Inferior parietal cortex (tissue), 1 donor: ENCODE measurements around the gene REEP2.

Experiments used
- DNase-seq: peaks from one replicate; pipeline ENCODE4 v3.0.0-alpha.2; 2016; ENCODE audit errors: extremely low spot score

The REEP2 gene

DNA sequence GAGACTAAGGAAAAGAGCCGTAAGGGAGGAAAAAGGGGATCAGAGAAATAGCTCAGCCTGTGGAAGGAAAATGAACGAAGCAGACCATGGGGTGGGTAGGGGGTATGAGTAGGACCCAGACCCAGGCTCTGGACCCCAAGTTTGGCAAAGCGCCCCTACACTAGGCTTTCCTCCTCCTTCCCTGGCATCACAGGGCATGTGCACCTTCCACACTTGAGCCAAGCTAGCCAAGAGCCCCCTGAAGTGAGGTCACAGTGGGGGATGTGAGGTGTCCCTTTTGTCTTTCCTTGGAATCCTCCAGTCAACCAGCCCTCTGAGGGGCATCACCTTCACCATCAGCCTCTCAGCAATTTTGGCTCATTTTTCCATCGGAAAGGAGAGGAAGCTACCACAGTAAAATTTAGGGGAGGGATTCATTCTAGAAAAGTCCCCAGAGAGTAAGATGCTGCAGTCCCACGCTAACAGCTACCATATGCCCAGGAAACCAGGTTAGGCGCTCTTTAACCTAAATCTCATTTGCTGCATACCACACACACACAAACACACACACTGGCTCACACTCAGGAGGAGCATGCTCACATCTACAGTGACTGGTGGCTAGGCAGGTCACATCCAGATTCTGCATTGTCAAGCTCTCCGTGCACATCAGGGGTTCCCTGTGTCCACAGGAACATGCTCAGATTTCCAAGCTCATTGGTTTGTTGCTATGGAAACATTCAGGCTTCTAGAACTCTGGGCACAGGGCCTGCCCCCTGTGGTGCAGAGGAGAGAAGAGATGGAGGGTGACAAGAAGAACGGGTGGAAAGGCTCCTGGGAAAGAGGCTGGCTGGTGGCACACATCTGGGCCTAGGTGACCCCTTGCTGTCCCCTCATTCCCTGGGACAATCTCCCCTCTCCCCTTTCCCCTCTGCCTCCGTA is 9.9 kb downstream of the REEP2 start:
- peak; percentile 48 for DNase-seq

DNA sequence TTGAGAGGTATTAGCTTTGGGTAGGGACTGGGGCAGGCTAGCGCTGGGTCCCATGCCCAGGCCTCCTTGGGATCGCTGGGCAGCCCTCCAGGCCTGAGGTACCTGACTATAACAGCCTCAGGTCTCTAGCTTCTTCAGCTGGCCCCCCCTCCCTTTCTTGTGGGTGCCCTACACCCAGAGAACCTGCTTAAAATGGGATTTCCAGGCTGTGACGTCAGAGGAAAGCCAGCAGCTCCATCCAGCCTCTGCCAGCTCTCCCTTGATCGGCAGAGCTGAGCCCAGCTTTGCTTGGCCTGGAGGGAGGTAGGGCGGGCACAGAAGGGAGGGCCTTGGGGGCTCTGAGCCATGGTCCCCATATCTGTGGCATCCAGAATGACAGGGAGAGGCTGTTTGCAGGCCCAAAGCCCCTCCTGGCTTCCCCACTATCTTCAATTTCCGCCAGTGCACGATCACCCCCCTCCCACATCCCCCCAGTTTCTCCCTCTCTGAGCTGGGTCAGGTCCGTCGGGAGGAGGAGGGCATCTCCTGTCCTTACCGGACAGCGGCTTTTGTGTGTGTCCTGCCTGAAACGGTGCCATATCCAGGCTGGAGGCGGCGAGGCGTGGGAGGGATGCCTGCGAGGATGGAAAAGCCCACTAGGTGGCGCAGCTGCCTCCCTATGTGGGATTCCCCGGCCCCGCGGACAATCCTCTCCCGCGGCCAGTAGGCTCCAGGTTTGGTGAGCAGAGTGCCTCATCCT is 10.8 kb downstream of the REEP2 start:
- peak; percentile 88 for DNase-seq

DNA sequence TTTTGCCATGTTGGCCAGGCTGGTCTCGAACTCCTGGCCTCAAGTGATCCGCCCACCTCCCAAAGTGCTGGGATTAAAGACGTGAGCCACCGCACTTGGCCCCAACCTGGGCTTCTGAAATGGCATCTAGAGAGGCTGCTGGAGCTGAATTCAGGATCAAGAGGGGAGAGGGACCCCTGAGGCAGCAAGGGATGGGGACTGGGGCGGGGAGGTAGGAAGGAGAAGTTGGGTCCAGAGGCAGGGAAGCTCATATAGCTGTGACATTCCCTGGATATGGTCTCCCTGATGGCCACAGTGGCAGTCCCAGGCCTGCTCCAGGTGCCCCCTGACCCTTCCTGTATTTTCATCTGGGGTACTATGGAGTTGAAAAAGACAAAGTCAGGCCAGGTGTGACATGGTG is 12.1 kb downstream of the REEP2 start:
- no peak for DNase-seq

DNA sequence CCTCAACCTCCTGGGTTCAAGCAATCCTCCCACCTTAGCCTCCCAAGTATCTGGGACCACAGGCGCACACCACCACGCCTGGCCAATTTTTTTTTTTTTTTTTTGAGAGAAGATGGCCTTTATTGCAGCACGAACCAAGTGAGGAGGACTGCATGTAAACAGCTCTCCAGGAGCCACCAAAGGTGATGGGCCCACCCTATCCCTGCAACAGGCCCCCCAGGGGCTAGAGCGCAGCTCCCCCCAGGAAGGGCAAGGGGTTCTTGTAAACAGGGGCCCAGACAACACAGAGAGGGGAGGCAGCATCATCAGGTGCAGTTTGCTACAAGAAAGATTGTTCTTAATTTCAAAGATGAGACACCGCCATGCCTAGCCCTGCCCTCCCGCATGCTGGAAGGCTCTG is 13.9 kb downstream of the REEP2 start:
- no peak for DNase-seq

DNA sequence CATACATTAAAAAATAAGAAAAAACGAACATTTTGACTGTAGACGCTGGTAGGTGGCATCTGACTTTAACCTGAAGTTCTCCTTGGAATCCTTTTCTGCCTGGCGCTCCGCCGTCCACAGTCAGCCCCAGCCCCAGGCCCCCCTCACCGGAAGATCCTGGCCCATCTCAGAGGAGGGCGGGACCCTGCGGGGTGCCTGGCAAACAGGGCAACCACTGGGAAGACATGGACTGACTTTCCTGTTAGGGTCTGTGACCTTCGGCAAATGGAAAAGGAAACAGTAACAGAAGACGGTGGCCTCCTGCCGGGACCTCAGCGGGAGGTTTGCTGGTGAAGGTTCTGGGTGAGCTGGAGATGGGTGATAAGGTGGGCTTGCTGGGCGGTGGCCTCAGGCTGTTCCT is 14.7 kb downstream of the REEP2 start:
- no peak for DNase-seq

DNA sequence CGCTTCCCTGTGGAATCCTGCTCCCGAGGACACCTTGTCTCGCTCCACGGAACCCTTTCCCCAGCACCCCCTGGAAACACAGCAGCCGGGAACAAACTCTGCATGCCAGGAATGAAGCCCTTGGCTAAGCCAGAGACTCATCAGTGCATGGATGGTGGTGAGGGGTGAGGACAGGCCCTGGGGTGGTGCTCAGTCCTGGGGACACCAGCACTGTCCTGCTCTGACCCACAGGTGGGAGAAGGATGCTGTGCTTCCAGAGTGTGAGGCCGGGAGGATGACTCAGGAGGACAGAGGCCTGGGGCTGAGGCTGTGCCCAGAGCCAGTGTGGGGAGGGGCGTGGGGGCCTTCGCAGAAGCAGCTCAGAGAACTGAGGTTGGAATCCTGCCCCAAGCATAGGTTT is 15.3 kb downstream of the REEP2 start:
- DNase-seq, result no peak

DNA sequence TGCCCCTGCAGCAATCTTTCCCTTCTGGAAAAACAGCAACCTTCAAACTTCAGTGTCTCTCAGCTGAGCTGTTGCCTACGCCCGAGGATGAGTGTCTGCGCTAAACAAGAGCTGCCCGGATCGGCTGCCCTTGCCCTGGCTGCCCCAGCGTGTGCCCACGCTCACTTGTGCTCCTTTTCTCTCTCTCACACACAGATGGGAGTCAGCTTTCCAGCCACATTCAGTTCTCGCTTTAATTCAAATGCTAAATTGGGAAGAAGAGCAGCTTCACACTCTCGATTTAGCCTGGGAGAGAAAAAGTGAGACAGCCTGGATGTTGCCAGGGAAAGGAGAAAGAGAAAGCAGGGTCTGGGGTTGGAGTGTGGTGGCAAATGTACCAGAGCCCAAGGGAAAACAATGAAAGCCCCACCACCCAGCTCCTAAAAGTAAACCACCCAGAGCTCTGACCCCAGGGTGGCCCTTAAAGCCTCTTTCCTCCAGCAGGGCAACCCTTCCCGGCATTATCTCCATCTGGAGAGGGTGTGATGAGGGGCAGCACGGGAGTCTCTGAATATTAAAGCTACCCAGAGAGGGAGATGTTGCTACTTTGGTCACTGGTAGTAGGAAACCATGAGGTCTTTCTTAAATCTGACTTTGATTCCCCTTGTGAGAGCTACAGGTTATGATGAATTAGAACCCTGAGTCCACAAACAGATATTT is 16.5 kb downstream of the REEP2 start:
- DNase-seq, result peak; percentile 71

DNA sequence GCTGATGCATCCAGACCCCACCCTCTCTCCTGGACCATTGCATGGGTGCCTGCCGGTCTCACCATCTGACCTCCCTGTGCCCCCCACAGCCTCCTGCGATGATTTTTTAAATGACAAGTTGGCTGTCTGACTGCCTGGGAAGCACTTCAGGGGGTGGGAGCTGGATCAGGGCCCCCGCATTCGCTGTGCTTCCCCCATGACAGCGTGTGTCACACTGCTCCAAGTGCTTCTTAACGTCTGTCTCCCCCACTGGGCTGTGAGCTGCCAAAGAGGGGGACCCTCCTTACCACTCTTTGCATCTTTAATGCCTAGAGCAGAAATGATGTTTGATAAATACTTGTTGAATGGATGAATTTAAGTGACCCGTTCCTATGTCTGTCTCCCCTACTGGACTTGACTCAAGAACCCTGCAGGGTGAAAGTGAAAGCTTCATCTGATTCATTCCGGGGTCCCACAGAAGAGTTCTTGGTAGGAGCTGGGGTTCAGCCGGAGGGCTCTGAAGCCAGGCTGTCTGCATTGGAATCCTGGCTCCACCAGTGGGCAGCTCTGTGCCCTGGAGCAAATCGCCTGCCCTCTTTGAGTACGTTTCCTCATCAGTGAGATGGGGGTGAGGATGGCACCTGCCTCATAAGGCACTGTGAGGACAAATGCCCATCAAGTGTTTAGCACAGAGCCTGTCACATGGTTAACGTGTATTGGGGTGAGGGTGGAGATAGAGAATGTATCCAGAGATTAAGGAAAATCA is 18.8 kb downstream of the REEP2 start:
- DNase-seq, result no peak

DNA sequence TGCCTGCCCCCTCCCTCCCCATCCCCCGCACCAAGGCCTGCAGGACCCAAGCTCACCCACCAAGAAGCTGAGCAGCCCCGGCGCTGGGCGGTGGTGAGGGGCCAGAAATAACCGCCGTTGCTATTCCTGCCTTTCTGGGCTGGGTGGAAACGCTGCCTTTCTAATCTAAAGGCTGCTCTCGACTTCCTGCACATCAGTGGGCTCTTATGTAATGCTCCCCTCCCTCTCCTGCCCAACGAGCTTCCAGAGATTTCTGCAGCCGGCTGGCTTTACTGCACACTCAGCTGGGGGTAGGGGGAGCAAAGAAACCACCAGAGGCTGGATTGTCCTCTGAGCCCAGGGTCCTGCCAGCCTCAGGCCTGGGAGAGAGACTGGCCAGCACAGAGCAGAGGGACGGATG is 19.5 kb downstream of the REEP2 start:
- peak; percentile 42 for DNase-seq

DNA sequence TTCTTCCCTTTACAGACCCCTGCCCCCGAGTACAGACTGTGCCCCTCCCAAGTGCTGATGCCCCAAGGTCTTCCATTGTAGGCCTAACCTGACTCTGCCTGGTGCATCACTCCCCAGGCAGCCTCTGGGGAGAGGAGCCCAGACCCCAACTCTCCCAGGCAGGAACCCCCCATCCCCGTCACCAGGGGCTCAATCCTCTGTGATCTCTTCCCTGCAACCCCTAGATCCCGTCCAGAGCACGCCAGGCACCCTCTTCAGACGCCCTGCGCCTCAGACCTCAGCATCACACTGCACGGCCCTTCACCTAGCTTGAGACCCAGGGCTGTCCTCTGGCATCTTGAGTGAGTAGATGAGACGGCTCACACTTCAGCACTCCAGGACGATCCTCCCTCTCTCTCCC is 20.0 kb downstream of the REEP2 start:
- no peak for DNase-seq

DNA sequence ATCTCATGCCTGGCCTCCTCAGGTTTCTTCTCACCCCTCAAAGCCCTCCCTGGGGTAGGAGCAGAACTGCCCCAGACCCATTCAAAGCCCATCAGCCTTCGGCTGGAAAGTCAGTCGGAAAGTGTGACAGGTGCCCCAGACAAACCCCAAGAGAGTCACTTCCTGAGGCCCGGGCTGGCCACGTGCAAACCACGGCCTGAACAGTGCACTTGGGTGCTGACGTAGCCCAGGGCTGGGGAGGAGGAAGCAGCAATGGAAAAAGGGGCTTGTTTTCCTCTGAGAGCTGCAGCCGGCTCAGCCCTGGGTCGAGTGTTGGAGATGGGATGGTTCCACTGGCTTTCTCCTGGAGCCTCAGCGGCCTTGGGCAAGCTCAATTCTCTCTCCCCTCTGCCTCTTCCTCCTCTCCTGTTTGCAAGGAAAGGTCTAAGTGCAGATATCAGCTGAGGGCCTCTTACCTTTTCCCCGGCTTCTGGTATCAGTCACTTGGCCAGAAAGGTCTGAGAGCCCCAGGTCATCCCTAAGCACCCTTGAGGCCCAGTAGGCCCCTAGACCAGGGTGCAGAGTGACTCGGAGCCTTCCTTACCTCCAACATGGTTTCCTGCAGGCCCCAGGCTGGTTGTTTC is 20.6 kb downstream of the REEP2 start:
- DNase-seq, result no peak

DNA sequence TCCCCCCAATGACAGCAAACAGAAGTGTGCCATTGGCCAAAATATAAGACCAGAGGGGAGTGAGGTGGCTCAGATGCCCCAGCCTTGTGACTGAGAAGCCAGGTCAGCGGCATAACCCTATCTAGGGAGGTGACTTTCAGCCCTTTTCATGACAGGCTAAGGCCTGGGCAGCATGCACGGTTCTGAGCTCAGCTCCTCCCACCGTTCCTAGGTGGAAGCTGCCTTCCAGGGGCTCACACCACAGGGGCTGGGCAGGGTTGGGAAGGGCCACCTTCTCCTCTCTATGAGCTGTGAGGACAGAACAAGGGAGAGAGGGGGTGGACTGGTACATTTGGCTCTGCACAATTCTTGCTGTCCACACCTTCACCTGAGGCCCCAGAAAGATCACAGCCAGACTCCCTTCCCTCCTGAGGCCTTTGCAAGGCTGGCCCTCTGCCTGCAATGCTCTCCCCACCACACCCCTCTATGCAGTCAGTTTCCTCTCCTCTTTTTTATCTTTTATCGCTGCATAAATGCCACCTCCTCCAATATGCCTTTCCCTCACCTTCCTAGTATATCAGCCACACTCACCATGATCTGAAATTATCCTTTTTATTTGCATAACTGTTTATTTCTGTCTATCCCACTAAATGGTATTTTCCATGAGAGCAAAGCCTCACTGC is 21.3 kb downstream of the REEP2 start:
- no peak for DNase-seq

DNA sequence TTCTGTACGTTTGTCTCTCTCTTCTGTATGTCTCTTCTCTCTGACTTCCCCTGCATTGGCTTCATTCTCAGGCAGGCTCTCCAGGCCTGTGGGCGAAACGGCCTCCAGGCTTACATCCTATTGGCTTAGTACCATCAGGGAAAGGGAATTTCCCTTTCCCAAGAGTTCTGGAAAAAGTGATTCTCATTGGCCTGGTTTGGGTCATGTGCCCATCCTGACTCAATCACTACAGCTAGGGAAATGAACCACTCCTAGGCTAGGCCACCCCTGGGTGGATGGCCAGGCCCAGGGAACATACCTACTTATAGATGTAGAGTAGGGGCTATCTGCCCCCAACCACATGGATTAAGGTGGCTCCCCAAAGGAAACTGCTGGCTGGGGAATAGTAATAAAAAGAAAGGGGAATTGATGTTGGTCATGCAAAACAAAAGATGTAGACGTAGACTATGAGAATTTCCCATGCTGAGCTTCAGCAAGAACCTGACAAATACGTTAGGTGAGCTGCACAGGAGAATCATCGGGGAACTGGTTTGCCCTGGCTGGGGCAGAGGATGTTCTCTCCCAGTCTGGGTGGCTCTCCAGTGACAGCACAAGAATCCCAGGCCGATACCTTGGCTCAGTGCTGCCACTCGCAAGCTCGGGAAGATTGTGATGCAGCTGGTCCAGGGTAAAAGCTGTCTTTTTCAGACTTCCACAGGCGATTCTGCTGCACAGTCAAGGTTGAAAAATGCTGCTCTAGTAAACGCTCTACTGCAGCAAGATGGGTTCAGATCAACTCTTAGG is 22.7 kb downstream of the REEP2 start:
- DNase-seq, result peak; percentile 48

DNA sequence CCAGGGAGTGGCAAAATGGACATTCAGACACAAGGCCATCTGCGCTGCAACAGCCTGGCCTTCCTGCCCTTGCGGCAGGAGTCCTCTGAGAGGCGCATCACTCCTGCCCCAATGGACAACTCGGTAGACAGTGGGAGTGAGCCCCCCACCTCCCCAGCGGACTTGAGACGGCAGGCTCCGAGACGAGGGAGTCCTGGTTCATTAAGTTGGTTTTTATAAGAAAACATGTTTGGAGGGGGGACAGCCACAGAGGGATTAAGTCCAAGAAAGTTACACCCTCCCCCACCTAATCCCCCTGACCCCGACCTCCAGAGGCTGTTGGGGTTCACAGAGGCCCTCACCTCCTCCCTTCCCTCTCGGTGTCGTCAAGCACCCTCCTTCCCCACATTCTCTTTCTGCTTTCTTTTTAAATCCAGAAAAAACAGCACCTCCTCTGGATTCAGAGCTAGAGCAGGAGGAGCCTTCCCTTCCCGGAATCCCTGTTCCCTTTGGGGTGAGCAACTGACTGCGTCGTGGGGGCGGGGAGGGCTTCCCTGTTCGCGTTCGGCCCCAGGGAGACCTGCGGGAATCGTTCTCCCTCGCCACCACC is 24.7 kb downstream of the REEP2 start:
- DNase-seq, result no peak

DNA sequence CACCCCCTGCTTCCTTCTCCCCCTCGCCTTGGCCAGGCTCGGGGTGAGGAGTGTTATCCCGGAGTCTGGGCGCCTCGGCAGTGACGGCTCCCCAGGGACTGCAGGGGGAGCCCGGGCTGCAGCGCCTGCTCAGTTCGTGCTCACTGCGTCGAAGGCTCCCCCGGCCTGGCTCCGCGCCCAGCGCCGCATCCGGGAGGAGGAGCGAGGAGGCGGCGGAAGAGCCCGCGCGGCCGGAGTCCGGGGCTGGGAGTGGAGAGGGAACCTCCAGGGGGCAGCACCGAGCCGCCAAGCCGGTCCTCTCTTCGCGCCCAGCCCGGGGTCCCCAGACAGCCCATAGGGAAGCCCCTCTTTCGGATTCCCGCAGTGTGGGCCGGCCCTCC is 25.1 kb downstream of the REEP2 start:
- DNase-seq, result peak; percentile 92

DNA sequence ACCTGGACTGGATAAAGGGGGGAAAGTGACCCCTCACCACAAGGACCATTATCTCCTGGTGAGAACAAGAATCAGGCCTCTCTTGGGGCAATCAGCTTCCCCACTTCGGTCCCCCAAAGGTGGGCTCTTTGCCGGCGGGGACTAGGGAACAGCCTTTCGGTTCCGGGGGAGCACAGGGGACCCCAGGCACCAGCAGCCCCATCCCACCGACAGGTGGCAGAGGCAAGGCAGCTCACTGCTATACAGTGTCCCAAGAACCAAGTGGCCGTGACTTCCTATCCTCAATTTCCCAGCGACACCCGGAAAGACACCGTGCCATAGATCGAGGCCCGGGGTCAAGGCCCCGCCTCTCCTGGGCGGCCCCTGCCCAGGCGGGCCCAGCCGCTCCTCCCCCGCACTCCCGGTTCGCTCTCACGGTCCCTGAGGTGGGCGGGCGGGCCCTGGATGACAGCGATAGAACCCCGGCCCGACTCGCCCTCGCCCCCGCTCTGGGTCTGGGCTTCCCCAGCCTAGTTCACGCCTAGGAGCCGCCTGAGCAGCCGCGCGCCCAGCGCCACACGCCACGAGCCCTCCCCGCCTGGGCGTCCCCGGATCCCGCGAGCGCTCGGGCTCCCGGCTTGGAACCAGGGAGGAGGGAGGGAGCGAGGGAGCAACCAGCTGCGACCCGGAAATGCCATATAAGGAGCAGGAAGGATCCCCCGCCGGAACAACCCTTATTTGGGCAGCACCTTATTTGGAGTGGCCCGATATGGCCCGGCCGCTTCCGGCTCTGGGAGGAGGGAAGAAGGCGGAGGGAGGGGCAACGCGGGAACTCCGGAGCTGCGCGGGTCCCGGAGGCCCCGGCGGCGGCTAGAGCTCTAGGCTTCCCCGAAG is 25.8 kb downstream of the REEP2 start:
- DNase-seq, result peak; percentile 99

DNA sequence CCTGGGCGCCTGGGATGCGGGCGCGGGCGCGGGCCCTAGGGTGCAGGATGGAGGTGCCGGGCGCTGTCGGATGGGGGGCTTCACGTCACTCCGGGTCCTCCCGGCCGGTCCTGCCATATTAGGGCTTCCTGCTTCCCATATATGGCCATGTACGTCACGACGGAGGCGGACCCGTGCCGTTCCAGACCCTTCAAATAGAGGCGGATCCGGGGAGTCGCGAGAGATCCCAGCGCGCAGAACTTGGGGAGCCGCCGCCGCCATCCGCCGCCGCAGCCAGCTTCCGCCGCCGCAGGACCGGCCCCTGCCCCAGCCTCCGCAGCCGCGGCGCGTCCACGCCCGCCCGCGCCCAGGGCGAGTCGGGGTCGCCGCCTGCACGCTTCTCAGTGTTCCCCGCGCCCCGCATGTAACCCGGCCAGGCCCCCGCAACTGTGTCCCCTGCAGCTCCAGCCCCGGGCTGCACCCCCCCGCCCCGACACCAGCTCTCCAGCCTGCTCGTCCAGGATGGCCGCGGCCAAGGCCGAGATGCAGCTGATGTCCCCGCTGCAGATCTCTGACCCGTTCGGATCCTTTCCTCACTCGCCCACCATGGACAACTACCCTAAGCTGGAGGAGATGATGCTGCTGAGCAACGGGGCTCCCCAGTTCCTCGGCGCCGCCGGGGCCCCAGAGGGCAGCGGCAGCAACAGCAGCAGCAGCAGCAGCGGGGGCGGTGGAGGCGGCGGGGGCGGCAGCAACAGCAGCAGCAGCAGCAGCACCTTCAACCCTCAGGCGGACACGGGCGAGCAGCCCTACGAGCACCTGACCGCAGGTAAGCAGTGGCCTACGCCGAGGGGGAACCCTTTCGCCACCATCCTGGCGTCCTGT is 26.6 kb downstream of the REEP2 start, which contains the start of gene EGR1:
TSS of gene EGR1 (plus strand) at position 219 of the 864 bp plus-strand sequence. CDS start at position 502, 283 bp downstream.
- DNase-seq, result peak; percentile 98
